HG02870 (cell line): ENCODE data around the gene CEP128.

Source experiments
- ATAC-seq: cut with Tn5 transposase; IDR thresholded peaks from one replicate; pipeline ENCODE4 v1.9.1; 2021; ENCODE audit warnings: mild to moderate bottlenecking, moderate library complexity; ENCODE audit not compliant: unreplicated experiment

The CEP128 gene

GRCh38 chr14:80496090-80496489, 445.4 kb downstream of the CEP128 start:
- no peak for ATAC-seq

GRCh38 chr14:80494769-80495168, 446.8 kb downstream of the CEP128 start:
- no peak for ATAC-seq

GRCh38 chr14:80493620-80494019, 447.9 kb downstream of the CEP128 start:
- no peak for ATAC-seq

- ATAC-seq = no peak
Observed at GRCh38 chr14:80491650-80492049, 449.9 kb downstream of the CEP128 start.

DNA sequence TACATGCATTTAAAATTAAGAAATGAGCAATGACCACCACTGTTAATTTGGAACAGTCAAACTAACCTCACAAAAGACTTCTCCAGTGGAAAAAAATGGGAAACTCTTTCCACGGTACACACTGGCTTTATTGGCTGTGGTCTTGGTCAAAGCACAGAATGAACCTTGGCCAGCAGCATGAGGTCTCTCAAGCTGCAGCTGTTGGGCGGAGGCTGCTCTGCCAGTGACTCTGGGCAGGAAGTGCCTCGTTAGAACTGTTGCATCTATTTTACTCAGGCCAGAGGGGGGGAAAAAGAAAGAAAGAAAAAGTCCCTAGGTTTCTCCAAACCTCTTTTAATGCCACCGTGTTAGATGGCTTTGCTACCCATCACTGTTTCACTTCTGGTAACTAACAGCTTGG, 450.4 kb downstream of the CEP128 start:
- ATAC-seq = peak; percentile 55

- no peak for ATAC-seq
Observed at GRCh38 chr14:80489513-80489912, 452.0 kb downstream of the CEP128 start.

GRCh38 chr14:80485764-80486163, 455.8 kb downstream of the CEP128 start:
- no peak for ATAC-seq

- ATAC-seq = no peak
Observed at GRCh38 chr14:80483331-80483730, 458.2 kb downstream of the CEP128 start.

DNA sequence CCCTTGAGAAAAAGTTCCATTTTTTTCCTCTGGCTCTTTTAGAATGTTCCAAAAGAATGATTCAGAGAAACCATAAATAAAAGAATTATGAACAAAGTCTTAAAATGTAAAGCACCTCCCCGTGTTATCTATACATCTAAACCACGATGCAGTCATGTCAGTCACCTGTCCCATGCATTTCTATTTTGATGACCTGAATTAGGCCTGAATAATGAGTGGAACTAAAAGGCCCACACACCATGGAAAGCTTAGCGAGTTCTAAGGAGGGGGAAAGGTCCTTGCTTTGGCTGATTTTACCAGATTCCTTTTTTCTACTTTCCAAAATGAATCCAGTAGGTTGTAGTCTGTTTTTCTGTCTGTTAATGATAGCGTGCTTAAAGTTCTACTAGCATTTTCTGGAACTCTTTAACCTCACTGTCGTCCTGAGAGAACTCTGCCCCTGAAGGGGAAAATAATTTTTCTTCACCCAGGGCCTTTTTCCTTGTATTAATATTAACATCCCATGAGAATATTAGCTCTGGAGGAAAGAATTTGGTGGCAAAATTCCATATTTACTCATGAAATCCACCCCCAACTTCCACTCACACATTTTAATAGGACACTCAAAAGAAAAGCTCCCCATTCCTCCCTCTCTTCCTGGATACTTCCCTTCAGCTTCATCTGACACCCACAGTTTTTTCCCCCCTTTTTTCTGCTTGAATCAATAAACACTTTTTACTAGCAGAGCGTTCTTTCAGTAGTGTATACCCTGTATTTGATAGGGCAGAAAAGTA, 464.0 kb downstream of the CEP128 start:
- no peak for ATAC-seq

GRCh38 chr14:80475074-80475473, 466.5 kb downstream of the CEP128 start:
- ATAC-seq = no peak

- ATAC-seq = no peak
Observed at GRCh38 chr14:80468331-80469122, 473.0 kb downstream of the CEP128 start.

GRCh38 chr14:80465546-80466220, 475.9 kb downstream of the CEP128 start:
- ATAC-seq = no peak

GRCh38 chr14:80464531-80465149, 476.9 kb downstream of the CEP128 start:
- ATAC-seq = no peak

- no peak for ATAC-seq
Observed at GRCh38 chr14:80456209-80456608, 485.3 kb downstream of the CEP128 start.

- ATAC-seq = no peak
Observed at GRCh38 chr14:80455031-80455430, 486.5 kb downstream of the CEP128 start.

DNA sequence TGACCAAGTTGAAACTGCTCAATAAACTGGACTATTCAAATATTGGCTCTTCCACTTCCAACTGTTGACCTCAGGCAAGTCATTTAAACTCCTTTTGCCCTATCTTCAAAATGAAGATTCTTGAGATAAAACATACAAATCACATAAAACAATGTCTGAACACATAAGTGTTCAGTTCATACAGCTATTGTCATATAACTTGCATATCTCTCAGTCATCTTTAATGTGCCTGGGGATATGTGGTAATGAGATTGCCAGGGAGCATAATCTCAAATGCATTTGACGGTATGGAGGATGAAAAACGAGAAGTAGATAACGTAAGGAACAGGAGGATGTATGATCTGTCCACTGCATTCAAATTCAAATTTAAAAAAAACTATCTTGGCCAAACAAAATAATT, 493.3 kb downstream of the CEP128 start:
- no peak for ATAC-seq

DNA sequence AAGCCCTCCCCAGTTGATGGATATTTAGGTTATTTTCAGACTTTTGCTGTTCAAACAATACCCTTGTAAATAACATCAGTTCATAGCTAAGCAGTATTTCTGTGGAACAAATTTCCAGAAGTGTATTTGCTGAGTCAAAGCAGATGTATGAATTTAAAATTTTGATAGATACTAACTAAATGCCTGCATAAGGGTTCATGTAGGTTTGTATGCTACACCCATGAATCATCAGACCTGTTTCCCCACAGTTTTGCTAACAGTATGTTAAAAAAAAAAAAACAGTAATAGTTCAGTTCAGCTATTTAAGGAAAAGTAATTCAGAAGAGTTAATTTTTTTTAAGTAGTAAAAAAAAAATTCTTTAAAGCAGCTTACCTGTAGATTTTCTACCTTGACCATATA, 494.1 kb downstream of the CEP128 start:
- no peak for ATAC-seq
